Measurements from ENCODE around the gene SFXN4. TPM values are rescaled to one million over a fixed set of nuclear protein-coding genes. Genes with fewer than 3 reads are reported as not detected.

SFXN4 gene
- total RNA-seq, 1 donor from 2014 or later: 13.2 TPM

GRCh38 chr10:119103241-119103902 is 62.1 kb downstream of the SFXN4 start:
- Histone ChIP-seq H3K4me1 (peaks cover 8% of the 10 kb centered on the region), H3K27ac (no peak overlapping the region), H3K79me2 (ENCODE audit: low read depth) (peaks cover 27% of the 10 kb centered on the region), H4K20me1 (ENCODE audit: low read depth) (peaks cover 15% of the 10 kb centered on the region), H3K4me2 (peak overlapping the region; percentile 68), H3K36me3 (no peaks in the 10 kb centered on the region), H2AFZ (replicated peaks) (peak overlapping the region; percentile 99), H3K4me3 (peak overlapping the region; percentile 14), H3K9ac (no peak overlapping the region), H3K27me3 (no peaks in the 10 kb centered on the region), H3K9me3 (ENCODE audit: low read depth) (no peaks in the 10 kb centered on the region), H3F3A (ENCODE audit: low read depth) (peaks cover 4% of the 10 kb centered on the region)
- DNase-seq (ENCODE audit: low spot score): no peak
- no peak for TF ChIP-seq CTCF (IDR thresholded peaks at IDR 0.05)
- no peak for TF ChIP-seq EZH2 (IDR thresholded peaks at IDR 0.05)
- no peak for TF ChIP-seq EZH2phosphoT487 (IDR thresholded peaks at IDR 0.05)
- Mint-ChIP-seq H3K9me3 (no peaks in the 10 kb centered on the region), H3K4me1 (peaks cover 7% of the 10 kb centered on the region), H3K36me3 (peaks cover 4% of the 10 kb centered on the region), H3K4me3 (peak overlapping the region; percentile 86), H3K27ac (peak overlapping the region; percentile 3), H3K27me3 (ENCODE audit: insufficient read depth, low read depth) (peaks cover 8% of the 10 kb centered on the region)

GRCh38 chr10:119101366-119102098 is 64.0 kb downstream of the SFXN4 start:
- no peak overlapping the region for H3K27ac Mint-ChIP-seq
- no peak overlapping the region for H3K4me3 Mint-ChIP-seq
- no peak overlapping the region for H3K4me3 ChIP-seq
- no peaks in the 10 kb centered on the region for H3K36me3 Mint-ChIP-seq
- peaks cover 15% of the 10 kb centered on the region for H4K20me1 ChIP-seq (ENCODE audit: low read depth)
- TF ChIP-seq CTCF (IDR thresholded peaks at IDR 0.05): no peak
- TF ChIP-seq EZH2phosphoT487 (IDR thresholded peaks at IDR 0.05): no peak
- TF ChIP-seq EZH2 (IDR thresholded peaks at IDR 0.05): no peak
- H3K4me1 Mint-ChIP-seq: peaks cover 7% of the 10 kb centered on the region
- peaks cover 21% of the 10 kb centered on the region for H3K79me2 ChIP-seq (ENCODE audit: low read depth)
- H3K27me3 Mint-ChIP-seq (ENCODE audit: insufficient read depth, low read depth): peaks cover 8% of the 10 kb centered on the region
- no peak overlapping the region for H3K9ac ChIP-seq
- peaks cover 8% of the 10 kb centered on the region for H3K4me1 ChIP-seq
- H2AFZ ChIP-seq (replicated peaks): no peak overlapping the region
- H3K27ac ChIP-seq: no peak overlapping the region
- H3K27me3 ChIP-seq: no peaks in the 10 kb centered on the region
- H3F3A ChIP-seq (ENCODE audit: low read depth): peaks cover 4% of the 10 kb centered on the region
- no peak for DNase-seq (ENCODE audit: low spot score)
- H3K36me3 ChIP-seq: no peaks in the 10 kb centered on the region
- H3K9me3 ChIP-seq (ENCODE audit: low read depth): no peaks in the 10 kb centered on the region
- no peak overlapping the region for H3K4me2 ChIP-seq
- no peaks in the 10 kb centered on the region for H3K9me3 Mint-ChIP-seq

GRCh38 chr10:119100434-119101238 is 64.9 kb downstream of the SFXN4 start:
- Histone ChIP-seq H3K4me2 (no peak overlapping the region), H3K79me2 (ENCODE audit: low read depth) (peaks cover 12% of the 10 kb centered on the region), H3K4me3 (no peak overlapping the region), H3F3A (ENCODE audit: low read depth) (peaks cover 4% of the 10 kb centered on the region), H3K9me3 (ENCODE audit: low read depth) (no peaks in the 10 kb centered on the region), H4K20me1 (ENCODE audit: low read depth) (peaks cover 8% of the 10 kb centered on the region), H2AFZ (replicated peaks) (no peak overlapping the region), H3K27ac (no peak overlapping the region), H3K9ac (no peak overlapping the region), H3K36me3 (no peaks in the 10 kb centered on the region), H3K27me3 (no peaks in the 10 kb centered on the region), H3K4me1 (peaks cover 7% of the 10 kb centered on the region)
- Mint-ChIP-seq H3K9me3 (no peaks in the 10 kb centered on the region), H3K4me3 (no peak overlapping the region), H3K4me1 (peaks cover 7% of the 10 kb centered on the region), H3K36me3 (no peaks in the 10 kb centered on the region), H3K27me3 (ENCODE audit: insufficient read depth, low read depth) (peaks cover 8% of the 10 kb centered on the region), H3K27ac (no peak overlapping the region)
- TF ChIP-seq EZH2 (IDR thresholded peaks at IDR 0.05) (no peak), EZH2phosphoT487 (IDR thresholded peaks at IDR 0.05) (no peak), CTCF (IDR thresholded peaks at IDR 0.05) (no peak)
- no peak for DNase-seq (ENCODE audit: low spot score)
